GM23338 (cell line): ENCODE measurements around the gene KIF4A. TPM values are rescaled to one million over a fixed set of nuclear protein-coding genes. Genes with fewer than 3 reads are reported as not detected.
A peak's percentile ranks its signal among the peaks of the same experiment; 100 is the strongest.

ENCODE experiments used
- ATAC-seq: fragments of 200-7000 bp; cut with Tn5 transposase; 3 replicates; pipeline ENCODE4 v1.9.1; 2020
- DNase-seq: peaks from one replicate; pipeline ENCODE4 v3.0.0-alpha.2; 2015; ENCODE audit warnings: low spot score
- H2AFZ ChIP-seq: fragments of 200-600 bp; sonication (generic); 2 replicates; pipeline ENCODE4 v1.8.0; 2016; ENCODE audit warnings: antibody characterized with exemption, mild to moderate bottlenecking, moderate library complexity
- H3F3A ChIP-seq: fragments of 200-600 bp; sonication (generic); replicated peaks from 2 replicates; pipeline ENCODE4 v1.8.0; 2017; ENCODE audit warnings: antibody characterized with exemption, mixed run types, low read depth
- H3K27ac ChIP-seq: fragments of 200-600 bp; sonication (generic); 2 replicates; pipeline ENCODE4 v1.6.1; 2016; ENCODE audit warnings: low read depth
- H3K27me3 ChIP-seq: fragments of 200-600 bp; sonication (generic); 2 replicates; pipeline ENCODE4 v1.8.0; 2016; ENCODE audit warnings: mild to moderate bottlenecking, mixed run types, moderate library complexity; ENCODE audit not compliant: insufficient read depth
- H3K36me3 ChIP-seq: fragments of 200-600 bp; sonication (generic); 2 replicates; pipeline ENCODE4 v1.8.0; 2016; ENCODE audit warnings: mild to moderate bottlenecking; ENCODE audit not compliant: insufficient read depth
- H3K4me1 ChIP-seq: fragments of 200-600 bp; sonication (generic); 2 replicates; pipeline ENCODE4 v1.8.0; 2016; ENCODE audit warnings: mild to moderate bottlenecking, moderate library complexity; ENCODE audit not compliant: insufficient read depth
- H3K4me2 ChIP-seq: fragments of 200-600 bp; sonication (generic); 2 replicates; pipeline ENCODE4 v1.7.1; 2017; ENCODE audit warnings: mixed run types
- H3K4me3 ChIP-seq: fragments of 200-600 bp; sonication (generic); 2 replicates; pipeline ENCODE4 v1.6.1; 2016; ENCODE audit warnings: mixed run types
- H3K79me2 ChIP-seq: fragments of 200-600 bp; sonication (generic); replicated peaks from 2 replicates; pipeline ENCODE4 v1.8.0; 2017; ENCODE audit warnings: mild to moderate bottlenecking; ENCODE audit not compliant: insufficient read depth
- H3K9me2 ChIP-seq: fragments of 200-600 bp; sonication (generic); 2 replicates; pipeline ENCODE4 v1.8.0; 2017; ENCODE audit not compliant: insufficient read depth
- H4K20me1 ChIP-seq: fragments of 200-600 bp; sonication (generic); replicated peaks from 2 replicates; pipeline ENCODE4 v1.8.0; 2017; ENCODE audit warnings: mild to moderate bottlenecking; ENCODE audit not compliant: insufficient read depth
- H3K27ac Mint-ChIP-seq: 2 replicates; pipeline ENCODE4 v1.8.0; 2020; ENCODE audit warnings: inconsistent platforms, mild to moderate bottlenecking, moderate library complexity, mixed read lengths
- H3K27me3 Mint-ChIP-seq: 3 replicates; pipeline ENCODE4 v1.8.0; 2022; ENCODE audit warnings: low read depth, mild to moderate bottlenecking, moderate library complexity, mixed read lengths, inconsistent platforms; ENCODE audit not compliant: insufficient read depth, poor library complexity
- H3K36me3 Mint-ChIP-seq: 3 replicates; pipeline ENCODE4 v1.8.0; 2021; ENCODE audit warnings: low read depth, mild to moderate bottlenecking, inconsistent platforms, moderate library complexity, mixed read lengths
- H3K4me1 Mint-ChIP-seq: 3 replicates; pipeline ENCODE4 v1.8.0; 2020; ENCODE audit warnings: mild to moderate bottlenecking, inconsistent platforms, mixed read lengths
- H3K4me3 Mint-ChIP-seq: 3 replicates; pipeline ENCODE4 v1.8.0; 2021; ENCODE audit warnings: moderate library complexity, mild to moderate bottlenecking, inconsistent platforms, mixed read lengths
- H3K9me3 Mint-ChIP-seq: 3 replicates; pipeline ENCODE4 v1.8.0; 2020; ENCODE audit warnings: moderate library complexity, mild to moderate bottlenecking, inconsistent platforms, mixed read lengths
- CREB1 ChIP-seq: fragments of 250-450 bp; sonication (Bioruptor Pico); IDR thresholded peaks from 2 replicates; pipeline ENCODE4 v1.5.0; 2020; ENCODE audit warnings: low read depth, mild to moderate bottlenecking, moderate library complexity
- CTCF ChIP-seq, 2 experiments: fragments of 200-600 bp in 1 of 2; sonication (generic) in 1 of 2; conservative IDR thresholded peaks; 2 replicates each; pipeline versions ENCODE4 v1.5.1 to v1.6.1; 2016 to 2017; ENCODE audit warnings: antibody characterized with exemption in 2 of 2, low read depth in 2 of 2, mild to moderate bottlenecking in 2 of 2, moderate library complexity in 1 of 2
- EZH2 ChIP-seq: fragments of 200-600 bp; sonication (generic); IDR thresholded peaks from one replicate; pipeline ENCODE4 v1.8.0; 2017; ENCODE audit warnings: antibody characterized with exemption, mild to moderate bottlenecking, low read depth; ENCODE audit not compliant: unreplicated experiment
- EZH2phosphoT487 ChIP-seq: fragments of 200-600 bp; sonication (generic); IDR thresholded peaks from one replicate; pipeline ENCODE4 v1.8.1; 2018; ENCODE audit warnings: antibody characterized with exemption; ENCODE audit not compliant: unreplicated experiment
- JUNB ChIP-seq: IDR thresholded peaks from one replicate; pipeline ENCODE4 v1.6.1; 2016; ENCODE audit warnings: antibody characterized with exemption; ENCODE audit not compliant: unreplicated experiment
- NANOG ChIP-seq: IDR thresholded peaks from 2 replicates; pipeline ENCODE4 v1.6.1; 2016; ENCODE audit warnings: antibody characterized with exemption, borderline replicate concordance
- POLR2AphosphoS5 ChIP-seq: IDR thresholded peaks from 2 replicates; pipeline ENCODE4 v1.6.1; 2016; ENCODE audit warnings: antibody characterized with exemption, low read depth
- STAT1 ChIP-seq: IDR thresholded peaks from one replicate; pipeline ENCODE4 v1.6.1; 2016; ENCODE audit warnings: antibody characterized with exemption; ENCODE audit not compliant: unreplicated experiment
- ZNF114 ChIP-seq: fragments of 250-450 bp; sonication (Bioruptor Pico); IDR thresholded peaks from 2 replicates; pipeline ENCODE4 v1.5.0; 2020; ENCODE audit warnings: mild to moderate bottlenecking, moderate library complexity
- ZNF331 ChIP-seq: fragments of 250-450 bp; sonication (Bioruptor Pico); IDR thresholded peaks from 2 replicates; pipeline ENCODE4 v1.5.0; 2020; ENCODE audit warnings: low read depth, mild to moderate bottlenecking, moderate library complexity
- ZNF462 ChIP-seq: fragments of 250-450 bp; sonication (Bioruptor Pico); IDR thresholded peaks from 2 replicates; pipeline ENCODE4 v1.5.0; 2020; ENCODE audit warnings: mild to moderate bottlenecking, moderate library complexity
- polyA plus RNA-seq: library from polyadenylated mRNA; unstranded; fragments of >200 nt; fragmentation: Nextera tagmentation; extraction: Ambion mirVana; gene quantifications from 2 replicates; pipeline ENCODE4 v1.2.1, GENCODE V29; 2016
- total RNA-seq: library from RNA; depleted of rRNA; stranded (reverse); fragments of >200 nt; shearing (Covaris generic); gene quantifications from 2 replicates; pipeline ENCODE4 v1.2.3, GENCODE V29; 2014
- TF ChIP-seq, protein P1 (sequence below): IDR thresholded peaks from 2 replicates; pipeline ENCODE4 v1.6.1; 2016; ENCODE audit warnings: antibody characterized with exemption
- TF ChIP-seq, protein P2 (sequence below): IDR thresholded peaks from one replicate; pipeline ENCODE4 v1.6.1; 2018; ENCODE audit warnings: antibody characterized with exemption; ENCODE audit not compliant: unreplicated experiment

KIF4A gene
- total and polyA plus RNA-seq, 2 experiments from 2014 or later: 21.5 to 27.6 TPM

DNA sequence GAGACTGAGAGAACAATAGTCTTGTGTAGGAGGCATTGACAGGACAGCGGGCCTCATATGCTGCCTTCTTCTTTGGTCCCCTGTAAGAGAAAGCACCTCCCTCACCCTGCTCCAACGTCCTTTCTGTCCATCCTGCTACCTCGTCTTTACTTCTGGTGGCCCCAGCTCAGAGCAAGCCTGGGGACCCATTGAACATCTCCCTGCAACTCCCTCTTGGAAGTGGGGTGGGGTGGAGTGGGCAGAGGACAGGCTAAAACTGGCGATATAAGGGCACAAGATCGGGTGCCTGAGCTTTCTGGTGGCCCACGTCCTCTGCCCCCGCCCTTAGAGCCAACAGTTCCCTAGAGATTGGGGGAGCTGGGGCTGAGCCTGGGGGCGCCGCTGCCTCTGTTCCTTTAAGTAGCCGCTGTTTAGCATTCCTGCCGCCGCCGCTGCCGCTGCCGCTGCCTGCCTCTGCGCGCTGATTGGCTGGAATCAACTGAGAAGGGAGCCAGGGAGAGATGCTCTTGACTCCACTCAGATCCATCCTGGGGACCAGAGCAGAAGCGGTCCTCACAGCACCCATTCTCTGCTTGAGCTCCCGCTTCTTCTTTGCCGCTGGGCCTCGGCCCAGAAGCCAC, 154.5 kb downstream of the KIF4A start, which contains the start of gene DLG3:
TSS of gene DLG3 (plus strand) at position 510 of the 620 bp plus-strand sequence. CDS start 367 bp downstream, outside the sequence.
- Histone ChIP-seq H3K27ac (no peak within 1 kb of the TSS), H3K27me3 (0 out of 2 replicates have a peak, but pooled peaks cover 5% of the 10 kb centered on the region), H3K36me3 (no peaks in the 10 kb centered on the region), H3K79me2 (no peaks in the 10 kb centered on the region), H4K20me1 (no peaks in the 10 kb centered on the region), H3K4me2 (peak within 1 kb of the TSS; percentile 75), H3K9me2 (no peaks in the 10 kb centered on the region), H2AFZ (peak within 1 kb of the TSS; percentile 72; the same call in 1 of the 2 replicates), H3K4me3 (peak within 1 kb of the TSS; percentile 55), H3K4me1 (no peaks in the 10 kb centered on the region), H3F3A (no peaks in the 10 kb centered on the region)
- Mint-ChIP-seq H3K4me1 (0 out of 3 replicates have a peak, but pooled peaks cover under 1% of the 10 kb centered on the region), H3K36me3 (no peaks in the 10 kb centered on the region), H3K27me3 (peaks cover 11% of the 10 kb centered on the region), H3K4me3 (peak within 1 kb of the TSS; percentile 55), H3K9me3 (no peaks in the 10 kb centered on the region), H3K27ac (no peak within 1 kb of the TSS)
- TF ChIP-seq JUNB: no peak
- TF ChIP-seq EZH2: no peak
- TF ChIP-seq ZNF114: no peak
- TF ChIP-seq, protein P1, sequence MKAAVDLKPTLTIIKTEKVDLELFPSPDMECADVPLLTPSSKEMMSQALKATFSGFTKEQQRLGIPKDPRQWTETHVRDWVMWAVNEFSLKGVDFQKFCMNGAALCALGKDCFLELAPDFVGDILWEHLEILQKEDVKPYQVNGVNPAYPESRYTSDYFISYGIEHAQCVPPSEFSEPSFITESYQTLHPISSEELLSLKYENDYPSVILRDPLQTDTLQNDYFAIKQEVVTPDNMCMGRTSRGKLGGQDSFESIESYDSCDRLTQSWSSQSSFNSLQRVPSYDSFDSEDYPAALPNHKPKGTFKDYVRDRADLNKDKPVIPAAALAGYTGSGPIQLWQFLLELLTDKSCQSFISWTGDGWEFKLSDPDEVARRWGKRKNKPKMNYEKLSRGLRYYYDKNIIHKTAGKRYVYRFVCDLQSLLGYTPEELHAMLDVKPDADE: no peak
- TF ChIP-seq EZH2phosphoT487: no peak
- TF ChIP-seq ZNF462 (CRISPR knock-in tag): no peak
- no peak for TF ChIP-seq NANOG
- no peak for TF ChIP-seq STAT1
- no peak for TF ChIP-seq ZNF331
- TF ChIP-seq POLR2AphosphoS5: no peak
- TF ChIP-seq, protein P2, sequence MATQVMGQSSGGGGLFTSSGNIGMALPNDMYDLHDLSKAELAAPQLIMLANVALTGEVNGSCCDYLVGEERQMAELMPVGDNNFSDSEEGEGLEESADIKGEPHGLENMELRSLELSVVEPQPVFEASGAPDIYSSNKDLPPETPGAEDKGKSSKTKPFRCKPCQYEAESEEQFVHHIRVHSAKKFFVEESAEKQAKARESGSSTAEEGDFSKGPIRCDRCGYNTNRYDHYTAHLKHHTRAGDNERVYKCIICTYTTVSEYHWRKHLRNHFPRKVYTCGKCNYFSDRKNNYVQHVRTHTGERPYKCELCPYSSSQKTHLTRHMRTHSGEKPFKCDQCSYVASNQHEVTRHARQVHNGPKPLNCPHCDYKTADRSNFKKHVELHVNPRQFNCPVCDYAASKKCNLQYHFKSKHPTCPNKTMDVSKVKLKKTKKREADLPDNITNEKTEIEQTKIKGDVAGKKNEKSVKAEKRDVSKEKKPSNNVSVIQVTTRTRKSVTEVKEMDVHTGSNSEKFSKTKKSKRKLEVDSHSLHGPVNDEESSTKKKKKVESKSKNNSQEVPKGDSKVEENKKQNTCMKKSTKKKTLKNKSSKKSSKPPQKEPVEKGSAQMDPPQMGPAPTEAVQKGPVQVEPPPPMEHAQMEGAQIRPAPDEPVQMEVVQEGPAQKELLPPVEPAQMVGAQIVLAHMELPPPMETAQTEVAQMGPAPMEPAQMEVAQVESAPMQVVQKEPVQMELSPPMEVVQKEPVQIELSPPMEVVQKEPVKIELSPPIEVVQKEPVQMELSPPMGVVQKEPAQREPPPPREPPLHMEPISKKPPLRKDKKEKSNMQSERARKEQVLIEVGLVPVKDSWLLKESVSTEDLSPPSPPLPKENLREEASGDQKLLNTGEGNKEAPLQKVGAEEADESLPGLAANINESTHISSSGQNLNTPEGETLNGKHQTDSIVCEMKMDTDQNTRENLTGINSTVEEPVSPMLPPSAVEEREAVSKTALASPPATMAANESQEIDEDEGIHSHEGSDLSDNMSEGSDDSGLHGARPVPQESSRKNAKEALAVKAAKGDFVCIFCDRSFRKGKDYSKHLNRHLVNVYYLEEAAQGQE: no peak
- no peak for TF ChIP-seq CTCF (conservative IDR thresholded peaks at IDR 0.05; ENCODE audit: low read depth in 2 of 2)
- no peak for TF ChIP-seq CREB1 (CRISPR knock-in tag)
- ATAC-seq (peak; percentile 95), DNase-seq (peak; percentile 84)
